Activated CD4-positive, CD25-positive, alpha-beta regulatory T cell treated with anti-CD3 and anti-CD28 coated beads, Interleukin-2, amount 50 U/mL, for 16 hours (primary cell): Measurements from ENCODE around the gene USP10.
"Not testable (repeated sequence)": the region's sequence is repeated elsewhere in the genome, so short reads cannot be mapped to it uniquely, and the experiment has no call there.

Source experiments
- DNase-seq: peaks from one replicate; pipeline ENCODE4 v3.0.0-alpha.2; 2020; ENCODE audit warnings: low read depth, low spot score

USP10 gene

GRCh38 chr16:84728853-84729424 is 29.1 kb downstream of the USP10 start:
- DNase-seq: no peak

- DNase-seq: no peak
Measured at GRCh38 chr16:84729716-84730320, 30.0 kb downstream of the USP10 start.

- DNase-seq: no peak
Measured at GRCh38 chr16:84730406-84731106, 30.8 kb downstream of the USP10 start.

- not testable (repeated sequence) for DNase-seq
Measured at GRCh38 chr16:84732332-84732673, 32.5 kb downstream of the USP10 start.

- DNase-seq: no peak
Measured at GRCh38 chr16:84732674-84733352, 33.0 kb downstream of the USP10 start.

DNA sequence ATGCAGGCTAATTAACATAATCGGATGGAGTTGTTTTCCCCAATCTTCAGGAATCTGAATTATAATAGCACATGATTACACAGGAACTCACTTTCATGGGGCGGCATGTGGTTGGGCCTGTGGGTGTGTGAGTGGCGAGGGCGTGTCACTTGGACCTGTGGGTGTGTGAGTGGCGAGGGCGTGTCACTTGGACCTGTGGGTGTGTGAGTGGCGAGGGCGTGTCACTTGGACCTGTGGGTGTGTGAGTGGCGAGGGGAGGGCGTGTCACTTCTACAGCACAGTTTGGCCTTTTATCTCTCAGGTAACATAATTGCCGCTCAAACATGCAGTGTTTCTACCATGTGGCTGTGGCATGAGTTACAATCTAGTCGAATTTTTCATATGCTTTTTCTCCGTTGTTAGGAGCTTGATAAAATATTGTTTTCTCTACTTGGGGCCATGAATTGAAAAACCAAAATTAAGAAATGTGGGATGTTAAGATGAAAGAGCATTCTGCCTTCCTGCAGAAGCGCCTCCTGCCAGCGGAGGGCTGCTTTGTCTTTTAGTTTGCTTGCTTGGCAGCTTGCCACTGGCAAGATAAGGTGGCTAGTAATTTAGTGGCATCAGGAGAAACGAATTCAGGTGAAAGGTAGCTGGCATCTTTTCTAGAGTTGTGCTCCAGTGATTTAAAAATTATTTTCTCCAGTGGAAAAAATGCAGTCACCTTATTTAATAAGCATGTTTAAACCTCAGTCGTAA is 36.2 kb downstream of the USP10 start:
- no peak for DNase-seq

DNA sequence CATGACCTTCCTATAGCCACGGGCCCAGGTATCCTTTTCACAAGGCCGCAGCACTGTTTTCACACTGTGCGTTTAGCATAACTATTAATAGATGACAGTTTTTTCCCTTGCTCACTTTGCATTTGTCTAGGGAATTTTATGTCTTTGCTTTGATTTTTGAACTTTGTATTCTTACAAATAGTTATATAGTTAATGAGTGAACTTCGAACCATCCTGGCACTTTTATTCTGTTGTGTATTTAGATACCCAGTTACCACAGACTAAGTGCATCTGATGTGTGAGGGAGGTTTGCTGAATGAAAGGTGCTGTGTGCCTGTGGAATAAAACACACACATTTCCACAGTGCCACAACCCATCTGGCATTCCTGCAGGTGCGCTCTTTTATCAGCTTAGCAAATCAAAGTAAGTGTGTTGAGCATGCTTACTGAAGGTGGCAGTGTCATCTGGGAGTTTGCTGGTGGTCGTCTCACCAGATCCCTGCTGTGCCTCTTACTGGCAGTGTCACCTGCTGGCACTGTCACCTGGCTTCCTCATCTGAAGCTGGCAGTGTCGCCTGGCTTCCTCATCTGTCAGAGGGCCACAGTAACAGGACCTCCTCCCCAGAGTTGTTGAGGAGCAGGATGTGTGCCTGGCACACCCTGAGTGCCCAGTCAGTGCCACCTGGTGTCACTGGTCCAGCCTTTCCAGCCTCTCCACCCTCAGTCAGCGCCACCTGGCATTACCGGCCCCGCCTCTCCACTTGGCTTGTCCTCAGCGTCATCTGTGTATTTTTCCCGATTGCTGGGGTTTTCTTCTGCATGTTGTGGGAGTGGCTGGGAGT is 37.6 kb downstream of the USP10 start:
- no peak for DNase-seq

DNA sequence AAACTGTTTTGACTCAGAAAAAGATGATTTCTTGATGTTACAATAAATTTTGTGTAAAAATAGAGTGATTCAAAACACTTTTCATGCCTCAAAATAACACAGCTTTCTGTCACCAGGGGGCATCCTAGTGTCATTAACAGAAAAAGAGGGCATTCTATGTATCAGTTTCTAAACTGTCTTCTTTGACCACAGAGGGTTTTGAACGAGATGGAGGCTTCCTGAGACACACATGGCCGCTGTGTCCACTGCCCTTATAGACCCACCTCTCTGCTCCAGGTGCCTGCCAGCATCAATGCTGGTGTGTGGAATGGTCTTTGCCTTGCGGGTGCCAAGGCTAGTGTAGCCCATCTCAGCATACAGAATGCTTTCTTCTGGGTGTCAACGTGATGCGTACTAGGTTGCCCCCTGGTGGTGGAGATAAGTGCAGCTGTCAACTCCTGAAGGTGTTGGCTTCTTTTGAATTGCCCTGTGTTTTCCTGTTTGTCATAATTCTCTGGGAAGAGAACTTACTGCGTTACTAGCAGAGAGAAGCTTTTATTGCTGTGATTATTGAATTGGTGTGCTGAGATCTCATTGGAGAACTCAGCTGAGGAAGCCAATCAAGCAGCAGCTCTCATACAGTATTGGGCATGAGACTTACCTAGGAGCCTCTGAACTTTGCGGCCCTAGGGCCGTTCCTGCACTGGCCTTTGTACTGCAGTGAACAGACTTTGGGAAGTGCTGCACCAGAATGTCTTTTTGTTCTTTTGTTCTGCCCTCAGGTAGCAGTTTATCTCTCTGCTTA is 38.6 kb downstream of the USP10 start:
- peak; percentile 55 for DNase-seq

GRCh38 chr16:84739349-84740124 is 39.7 kb downstream of the USP10 start:
- no peak for DNase-seq

- no peak for DNase-seq
Measured at GRCh38 chr16:84740596-84741116, 40.9 kb downstream of the USP10 start.

GRCh38 chr16:84741340-84741830 is 41.6 kb downstream of the USP10 start:
- DNase-seq: no peak

DNA sequence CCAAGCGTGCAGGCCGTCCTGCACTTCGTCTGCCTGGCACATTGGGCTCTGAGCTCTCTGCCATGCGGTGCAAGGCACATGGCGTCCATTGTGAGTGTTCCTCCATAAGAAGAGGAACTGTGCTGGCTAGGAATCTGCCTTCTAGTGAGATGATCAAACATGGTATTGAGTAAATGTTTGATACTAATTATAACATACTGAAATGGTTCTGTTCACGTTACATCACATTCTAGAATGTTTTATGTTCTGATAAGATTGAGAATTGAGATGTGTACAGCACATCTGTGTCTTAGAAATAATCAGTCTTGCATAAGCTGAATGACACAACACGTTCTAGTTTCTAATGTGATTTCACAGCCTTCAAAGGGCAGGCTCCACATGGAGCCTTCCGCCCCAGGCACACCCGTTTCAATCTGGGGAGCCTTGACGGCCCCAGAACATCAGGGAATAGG is 42.9 kb downstream of the USP10 start:
- DNase-seq: no peak

DNA sequence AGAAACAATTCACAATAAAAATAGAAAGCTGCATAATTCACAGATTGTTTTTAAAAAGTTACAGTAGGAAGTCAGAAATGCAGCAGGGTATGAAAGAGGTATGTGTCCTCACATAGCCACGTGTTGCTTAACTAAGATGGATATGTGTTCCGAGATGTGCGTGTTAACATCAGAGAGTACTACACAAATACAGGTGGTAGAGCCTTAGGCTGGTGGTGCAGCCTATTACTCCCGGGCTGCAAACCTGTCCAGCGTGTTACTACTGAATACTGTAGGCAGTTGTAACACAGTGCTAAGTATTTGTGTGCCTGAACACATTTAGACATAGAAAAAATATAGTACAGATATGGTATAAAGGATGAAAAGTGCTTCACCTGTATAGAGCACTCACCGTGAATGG is 46.4 kb downstream of the USP10 start:
- no peak for DNase-seq

DNA sequence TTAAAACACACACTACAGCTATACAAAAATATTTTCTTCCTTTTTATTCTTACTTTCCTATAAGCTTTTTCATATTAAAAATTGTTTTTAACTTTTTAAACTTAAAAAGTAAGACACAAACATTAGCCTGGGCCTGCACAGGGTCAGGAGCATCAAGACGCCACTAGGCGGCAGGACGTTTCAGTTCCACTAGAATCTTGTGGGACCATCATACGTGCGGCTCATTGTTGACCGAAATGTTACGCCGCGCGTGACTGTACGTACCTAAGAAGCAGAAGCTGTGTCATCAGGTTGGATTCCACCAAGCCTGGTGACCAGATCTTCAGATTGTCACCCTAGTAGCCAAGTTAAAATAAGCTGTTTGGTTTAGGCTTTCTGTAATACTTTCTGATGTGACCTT is 47.1 kb downstream of the USP10 start:
- DNase-seq: no peak

DNA sequence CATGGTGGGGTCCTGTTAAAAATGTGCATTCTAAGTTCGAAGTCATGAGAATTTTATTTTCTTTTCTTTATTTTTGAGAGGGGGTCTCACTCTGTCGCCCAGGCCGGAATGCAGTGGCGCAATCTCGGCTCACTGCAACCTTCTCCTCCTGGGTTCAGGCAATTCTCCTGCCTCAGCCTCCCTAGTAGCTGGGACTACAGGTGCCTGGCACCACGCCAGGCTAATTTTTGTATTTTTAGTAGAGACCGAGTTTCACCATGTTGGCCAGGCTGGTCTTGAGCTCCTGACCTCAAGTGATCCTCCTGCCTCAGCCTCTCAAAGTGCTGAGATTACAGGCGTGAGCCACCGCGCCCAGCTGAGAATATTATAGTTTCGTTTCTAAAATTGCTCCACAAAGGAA is 48.4 kb downstream of the USP10 start:
- DNase-seq: not testable (repeated sequence)

- DNase-seq: no peak
Measured at GRCh38 chr16:84749072-84749471, 49.3 kb downstream of the USP10 start.

DNA sequence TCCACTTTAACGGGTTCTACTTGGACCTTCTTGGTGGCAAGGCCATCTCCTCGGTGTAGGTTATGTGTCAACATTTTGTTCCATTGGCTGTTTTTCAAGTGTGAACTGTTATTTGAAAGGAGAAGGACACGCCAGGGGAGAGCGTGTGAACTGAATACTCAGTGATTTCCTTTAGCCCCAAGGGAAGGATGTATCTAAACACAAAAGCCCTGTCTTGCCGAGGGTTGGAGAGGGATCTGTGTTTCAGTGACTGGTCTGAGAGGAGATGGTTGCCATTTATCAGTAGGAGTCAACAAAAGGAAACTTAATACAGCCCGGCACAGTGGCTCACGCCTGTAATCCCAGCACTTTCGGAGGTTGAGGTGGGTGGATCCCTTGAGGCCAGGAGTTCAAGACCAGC is 50.0 kb downstream of the USP10 start:
- no peak for DNase-seq

GRCh38 chr16:84750575-84750974 is 50.8 kb downstream of the USP10 start:
- no peak for DNase-seq

DNA sequence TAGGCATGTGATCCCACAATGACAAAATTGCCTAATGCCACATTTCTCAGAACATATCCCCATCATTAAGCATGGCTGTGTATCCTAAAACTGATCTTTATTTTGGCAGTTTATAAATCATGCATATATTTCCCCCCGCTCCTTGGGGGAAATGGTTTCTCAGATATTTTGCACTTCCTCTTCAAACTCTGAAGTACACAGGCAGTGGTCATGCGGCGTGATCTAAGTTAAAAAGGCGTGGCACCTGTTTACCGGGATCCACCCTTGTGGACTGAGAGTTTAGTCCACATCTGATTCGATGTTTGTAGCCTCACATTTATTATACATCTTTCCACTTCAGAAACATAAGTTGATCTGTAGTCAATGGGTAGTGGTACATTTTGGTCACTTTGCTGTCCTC is 51.4 kb downstream of the USP10 start:
- no peak for DNase-seq
